AG10803 (cell line): ENCODE data around the gene PDE8B.

Experiments used
- DNase-seq: peaks from one replicate; pipeline ENCODE4 v3.0.0; 2010; ENCODE audit warnings: low read depth
- H3K4me3 ChIP-seq: 2 replicates; pipeline ENCODE4 v1.5.1; 2011; ENCODE audit warnings: mild to moderate bottlenecking, low read length, control low read depth
- CTCF ChIP-seq: conservative IDR thresholded peaks from 2 replicates; pipeline ENCODE4 v1.5.1; 2011; ENCODE audit warnings: mild to moderate bottlenecking, low read length, control low read depth, inconsistent platforms

Gene PDE8B

GRCh38 chr5:77266291-77266690, 55.8 kb downstream of the PDE8B start:
- H3K4me3 ChIP-seq, result no peak overlapping the region
- DNase-seq, result peak; percentile 51
- no peak for TF ChIP-seq CTCF

- no peak overlapping the region for H3K4me3 ChIP-seq
- DNase-seq, result no peak
- TF ChIP-seq CTCF, result no peak
These were observed 57.0 kb downstream of the PDE8B start for GRCh38 chr5:77267496-77267895.

- no peak for TF ChIP-seq CTCF
- no peak overlapping the region for H3K4me3 ChIP-seq
- peak; percentile 29 for DNase-seq
These were observed 61.7 kb downstream of the PDE8B start for GRCh38 chr5:77272206-77272605.

GRCh38 chr5:77277759-77278158, 67.3 kb downstream of the PDE8B start:
- no peak for DNase-seq
- no peak for TF ChIP-seq CTCF
- no peak overlapping the region for H3K4me3 ChIP-seq

GRCh38 chr5:77280036-77280435, 69.6 kb downstream of the PDE8B start:
- no peak for TF ChIP-seq CTCF

GRCh38 chr5:77281969-77282336, 71.5 kb downstream of the PDE8B start:
- TF ChIP-seq CTCF, result no peak
- no peak overlapping the region for H3K4me3 ChIP-seq
- DNase-seq, result no peak

More at GRCh38 chr5:77280036-77280435, 69.6 kb downstream of the PDE8B start:
- no peak for DNase-seq
- no peak overlapping the region for H3K4me3 ChIP-seq

- DNase-seq, result peak; percentile 90
- peak; percentile 68 for TF ChIP-seq CTCF
These were observed 72.0 kb downstream of the PDE8B start for GRCh38 chr5:77282337-77283027.

More at GRCh38 chr5:77282337-77283027, 72.0 kb downstream of the PDE8B start:
- H3K4me3 ChIP-seq, result no peak overlapping the region
